ENCODE data around the gene ZAP70.

The ZAP70 gene

DNA sequence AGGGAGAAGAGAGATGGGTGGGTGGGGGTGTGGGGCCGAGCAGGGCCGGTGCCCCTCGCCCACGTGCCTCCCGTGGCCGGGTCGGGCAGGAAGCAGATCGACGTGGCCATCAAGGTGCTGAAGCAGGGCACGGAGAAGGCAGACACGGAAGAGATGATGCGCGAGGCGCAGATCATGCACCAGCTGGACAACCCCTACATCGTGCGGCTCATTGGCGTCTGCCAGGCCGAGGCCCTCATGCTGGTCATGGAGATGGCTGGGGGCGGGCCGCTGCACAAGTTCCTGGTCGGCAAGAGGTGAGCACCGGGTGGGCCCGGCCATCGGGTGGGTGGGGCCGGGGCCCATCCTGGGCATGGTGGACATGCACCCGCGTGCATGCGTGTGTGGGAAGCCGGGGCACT is 21.8 kb downstream of the ZAP70 start:
- DNase-seq = no peak

DNA sequence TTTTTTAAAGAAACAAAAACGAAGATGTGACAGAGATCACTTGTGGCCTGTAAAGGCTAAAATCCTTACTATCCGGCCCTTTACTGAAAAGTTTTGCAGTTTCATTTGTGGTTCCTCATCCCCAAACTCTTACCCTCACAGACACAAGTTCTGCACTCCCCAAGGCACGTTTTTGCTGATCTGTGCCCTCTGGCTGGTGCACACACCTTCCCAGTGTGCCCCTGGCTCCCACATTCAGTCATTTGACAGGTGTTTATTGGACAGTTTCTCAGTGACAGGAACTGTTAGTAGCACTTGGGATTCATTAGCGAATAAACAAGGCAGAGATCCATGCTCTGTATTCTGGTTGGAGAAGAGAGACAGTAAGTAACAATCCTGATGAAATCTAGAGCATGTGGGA is 22.8 kb downstream of the ZAP70 start:
- no peak for DNase-seq

DNA sequence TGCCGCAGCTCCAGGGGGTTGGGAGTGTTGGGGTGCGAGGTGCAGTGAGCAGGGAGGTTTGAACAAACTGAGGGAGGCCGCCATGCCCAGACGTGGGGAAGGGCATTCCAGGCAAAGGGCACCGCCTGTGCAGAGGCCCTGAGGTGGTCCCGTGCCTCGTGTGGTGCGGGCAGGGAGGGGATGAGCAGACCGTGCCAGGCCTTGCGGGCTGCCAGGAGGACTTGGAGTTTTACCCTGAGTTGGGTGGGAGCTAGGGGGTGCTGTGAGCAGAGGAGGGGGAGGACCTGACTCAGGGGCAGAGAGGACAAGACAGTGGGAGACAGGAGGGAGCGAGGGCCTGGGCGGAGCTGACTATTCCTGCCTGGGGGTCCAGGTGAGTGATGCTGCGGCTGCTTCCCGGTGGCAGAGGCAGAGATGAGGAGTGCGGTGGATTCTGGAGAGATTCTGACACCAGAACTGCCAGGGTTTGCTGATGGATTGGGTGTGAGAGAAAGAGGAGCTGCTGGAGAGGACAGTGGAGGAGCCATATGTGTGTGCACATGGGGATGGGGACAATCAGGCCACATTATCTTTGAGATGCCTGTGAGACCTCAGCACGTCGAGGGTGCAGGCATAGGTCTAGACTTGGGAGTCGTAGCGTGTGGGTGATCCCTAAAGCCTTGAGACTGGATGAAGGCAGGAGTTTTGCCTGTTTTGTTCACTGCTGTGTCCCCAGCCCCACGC is 23.4 kb downstream of the ZAP70 start:
- no peak for DNase-seq

DNA sequence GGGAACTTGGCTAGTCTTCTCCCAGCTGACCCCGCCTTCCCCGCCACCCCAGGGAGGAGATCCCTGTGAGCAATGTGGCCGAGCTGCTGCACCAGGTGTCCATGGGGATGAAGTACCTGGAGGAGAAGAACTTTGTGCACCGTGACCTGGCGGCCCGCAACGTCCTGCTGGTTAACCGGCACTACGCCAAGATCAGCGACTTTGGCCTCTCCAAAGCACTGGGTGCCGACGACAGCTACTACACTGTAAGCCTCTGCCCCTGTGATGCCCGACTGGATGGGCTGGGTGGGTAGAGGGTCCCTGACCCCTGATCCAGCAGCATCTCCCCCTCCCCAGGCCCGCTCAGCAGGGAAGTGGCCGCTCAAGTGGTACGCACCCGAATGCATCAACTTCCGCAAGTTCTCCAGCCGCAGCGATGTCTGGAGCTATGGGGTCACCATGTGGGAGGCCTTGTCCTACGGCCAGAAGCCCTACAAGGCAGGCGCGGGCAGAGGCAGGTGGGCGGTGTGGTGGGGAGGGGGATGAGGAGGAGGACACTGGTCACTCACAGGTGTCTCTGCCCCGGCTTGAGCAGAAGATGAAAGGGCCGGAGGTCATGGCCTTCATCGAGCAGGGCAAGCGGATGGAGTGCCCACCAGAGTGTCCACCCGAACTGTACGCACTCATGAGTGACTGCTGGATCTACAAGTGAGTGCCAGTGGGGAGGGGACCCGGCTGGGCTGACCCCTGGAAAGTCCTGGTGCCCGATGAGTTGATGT is 24.2 kb downstream of the ZAP70 start:
- DNase-seq = no peak

DNA sequence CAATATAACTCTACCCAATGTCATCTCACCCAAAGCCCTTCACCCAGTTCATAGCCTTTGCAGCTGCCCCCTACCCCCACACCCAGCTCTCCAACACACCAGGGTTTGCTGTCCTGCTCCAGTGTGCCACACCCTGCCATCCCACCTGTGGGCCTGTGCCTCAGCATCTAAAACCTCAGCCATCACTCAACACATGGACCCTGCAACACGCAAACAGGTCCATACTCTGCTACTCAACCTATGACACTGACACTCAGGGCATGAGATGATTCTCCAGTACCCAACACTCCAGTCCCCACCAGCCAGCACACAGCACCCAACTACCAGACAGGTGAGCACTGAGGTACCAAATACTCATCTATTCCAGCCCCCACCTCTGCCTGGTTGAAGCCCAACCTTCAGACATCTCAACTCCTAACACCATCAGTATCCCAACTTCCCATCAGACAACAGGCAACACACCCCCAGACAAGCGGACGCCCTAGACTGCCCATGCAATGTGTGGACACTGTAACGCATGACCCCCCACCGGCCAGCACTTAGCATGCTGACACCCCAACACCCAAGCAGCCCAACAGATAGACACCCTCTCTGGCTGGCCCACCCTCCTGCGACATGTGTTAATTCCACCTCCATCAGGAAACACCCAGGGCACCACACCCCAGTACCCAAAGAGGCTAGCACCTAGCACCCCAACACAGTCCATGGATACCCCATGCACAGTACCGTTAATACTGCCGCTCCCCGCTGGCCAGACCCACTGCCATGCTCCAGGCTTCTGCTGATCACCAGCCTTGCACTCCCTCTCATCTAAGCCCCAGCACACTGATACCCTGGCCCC is 25.0 kb downstream of the ZAP70 start:
- no peak for DNase-seq

DNA sequence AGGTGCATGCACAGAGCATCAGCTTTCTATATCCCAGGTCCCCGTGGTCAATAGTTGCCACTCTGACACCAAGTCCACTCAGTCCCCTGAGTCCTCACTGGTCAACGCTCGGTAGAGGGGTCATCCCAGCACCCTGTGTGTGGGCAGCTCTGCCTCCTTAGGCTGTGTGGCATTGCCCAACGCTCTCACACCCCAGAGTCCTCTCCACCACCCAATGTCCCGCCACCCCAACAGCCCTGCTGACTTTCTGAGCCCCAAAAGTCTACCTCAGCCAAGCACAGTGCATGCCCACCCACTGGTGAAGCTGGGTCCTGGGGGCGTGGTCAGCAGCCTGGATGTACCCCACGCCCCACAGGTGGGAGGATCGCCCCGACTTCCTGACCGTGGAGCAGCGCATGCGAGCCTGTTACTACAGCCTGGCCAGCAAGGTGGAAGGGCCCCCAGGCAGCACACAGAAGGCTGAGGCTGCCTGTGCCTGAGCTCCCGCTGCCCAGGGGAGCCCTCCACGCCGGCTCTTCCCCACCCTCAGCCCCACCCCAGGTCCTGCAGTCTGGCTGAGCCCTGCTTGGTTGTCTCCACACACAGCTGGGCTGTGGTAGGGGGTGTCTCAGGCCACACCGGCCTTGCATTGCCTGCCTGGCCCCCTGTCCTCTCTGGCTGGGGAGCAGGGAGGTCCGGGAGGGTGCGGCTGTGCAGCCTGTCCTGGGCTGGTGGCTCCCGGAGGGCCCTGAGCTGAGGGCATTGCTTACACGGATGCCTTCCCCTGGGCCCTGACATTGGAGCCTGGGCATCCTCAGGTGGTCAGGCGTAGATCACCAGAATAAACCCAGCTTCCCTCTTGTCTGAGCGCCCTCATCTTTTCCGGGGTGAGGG is 25.9 kb downstream of the ZAP70 start:
- no peak for DNase-seq

DNA sequence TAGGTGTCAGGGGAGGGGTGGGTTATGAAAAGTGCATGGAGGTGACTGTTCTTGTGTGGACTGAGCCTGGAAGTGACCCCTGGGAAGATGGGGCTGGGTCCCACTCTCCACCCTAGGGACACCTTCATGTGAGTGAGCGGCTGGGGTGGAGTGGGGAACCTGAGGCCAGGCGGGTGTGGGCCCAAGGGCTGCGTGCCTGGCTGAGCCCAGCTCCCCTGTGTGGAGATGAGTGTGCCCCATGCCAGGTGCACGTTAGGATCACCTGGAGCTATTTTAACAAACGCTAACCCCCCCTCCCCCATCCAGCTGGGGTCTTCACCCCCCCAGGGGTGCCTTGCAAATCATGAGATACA is 26.5 kb downstream of the ZAP70 start:
- DNase-seq = no peak

DNA sequence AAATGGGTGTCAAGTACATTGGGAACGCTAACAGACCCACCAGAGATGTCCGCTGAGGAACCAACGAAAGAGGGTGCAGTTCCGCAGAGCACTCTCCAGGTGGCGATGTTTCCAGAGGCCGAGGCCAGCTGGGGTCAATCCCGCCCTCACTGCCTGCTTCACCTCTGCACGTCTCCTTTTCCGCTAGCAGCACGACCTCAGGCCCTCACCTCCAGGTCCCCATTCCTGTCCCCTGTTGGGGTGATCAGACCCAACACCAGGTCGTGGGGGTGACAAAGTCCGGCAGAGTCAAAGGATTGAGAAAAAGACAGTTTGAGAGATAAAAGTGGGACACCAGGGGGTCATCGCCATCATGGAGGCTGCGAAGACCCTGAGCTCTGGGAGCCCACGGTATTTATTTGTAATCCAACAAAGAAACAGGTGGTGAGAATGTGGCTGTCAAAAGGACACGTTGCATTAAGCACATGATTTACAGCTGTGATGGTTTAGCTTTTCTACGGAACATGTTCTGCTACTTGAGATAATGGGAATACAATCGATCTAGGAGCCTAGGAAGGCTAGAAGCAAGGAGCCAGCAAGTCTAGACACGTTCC is 27.3 kb downstream of the ZAP70 start:
- DNase-seq = peak; percentile 53 to 75

DNA sequence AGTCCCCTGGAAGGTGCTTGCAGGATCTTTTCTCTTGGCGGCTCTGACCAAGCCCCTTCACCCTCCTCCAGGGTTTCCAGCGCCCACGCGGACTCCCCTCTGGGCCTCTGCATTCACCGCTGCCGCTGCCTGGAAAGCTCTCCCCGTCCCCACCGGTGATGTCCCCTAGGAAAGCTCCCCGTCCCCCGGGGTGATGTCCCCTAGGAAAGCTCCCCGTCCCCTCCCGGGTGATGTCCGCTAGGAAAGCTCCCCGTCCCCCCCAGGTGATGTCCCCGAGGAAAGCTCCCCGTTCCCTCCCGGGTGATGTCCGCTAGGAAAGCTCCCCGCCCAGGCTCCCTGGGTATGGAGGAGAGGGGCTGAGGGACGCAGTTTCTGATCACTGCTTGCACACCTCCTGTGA is 27.9 kb downstream of the ZAP70 start:
- no peak for DNase-seq

DNA sequence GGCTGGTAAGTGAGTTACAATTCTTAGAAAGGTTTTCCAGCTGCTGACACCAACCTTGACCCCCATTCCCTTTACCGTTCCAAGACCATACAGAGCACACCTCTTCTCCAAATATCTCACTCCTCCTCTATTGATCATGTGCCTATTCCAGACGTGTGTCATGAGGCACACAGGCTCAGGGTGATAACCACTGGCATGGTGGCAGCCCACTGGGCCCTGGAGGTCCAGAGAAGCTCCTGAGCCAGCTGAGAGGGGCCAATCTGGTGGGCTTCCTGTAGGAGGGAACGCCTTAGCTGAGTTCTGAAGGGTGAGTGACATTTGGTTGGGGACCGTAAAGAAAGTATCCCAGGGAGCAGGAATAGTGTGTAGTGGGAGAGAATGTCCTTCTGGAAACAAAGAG is 28.3 kb downstream of the ZAP70 start:
- DNase-seq = no peak

DNA sequence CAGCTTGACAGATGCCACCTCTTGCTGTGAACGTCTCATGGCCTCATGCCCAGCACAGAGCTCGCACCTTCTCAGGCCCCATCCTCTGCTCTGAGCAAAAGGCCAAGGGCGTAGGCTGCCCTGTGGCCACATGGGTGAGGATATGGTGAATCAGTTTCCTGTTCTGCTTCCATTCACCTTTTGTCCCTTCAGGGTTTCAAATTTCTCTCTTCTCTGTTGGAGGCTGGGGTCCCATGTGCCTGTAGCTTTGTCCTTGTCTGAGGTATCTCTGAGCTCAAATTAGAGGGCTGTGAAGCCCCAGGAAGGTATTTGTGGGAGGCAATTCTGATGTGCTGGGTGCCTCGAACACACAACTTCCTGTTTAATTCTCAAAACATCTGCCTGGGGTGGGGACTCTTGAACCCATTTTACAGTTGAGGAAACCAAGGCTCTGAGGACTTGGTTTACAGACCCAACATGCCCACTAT is 29.0 kb downstream of the ZAP70 start:
- no peak for DNase-seq

DNA sequence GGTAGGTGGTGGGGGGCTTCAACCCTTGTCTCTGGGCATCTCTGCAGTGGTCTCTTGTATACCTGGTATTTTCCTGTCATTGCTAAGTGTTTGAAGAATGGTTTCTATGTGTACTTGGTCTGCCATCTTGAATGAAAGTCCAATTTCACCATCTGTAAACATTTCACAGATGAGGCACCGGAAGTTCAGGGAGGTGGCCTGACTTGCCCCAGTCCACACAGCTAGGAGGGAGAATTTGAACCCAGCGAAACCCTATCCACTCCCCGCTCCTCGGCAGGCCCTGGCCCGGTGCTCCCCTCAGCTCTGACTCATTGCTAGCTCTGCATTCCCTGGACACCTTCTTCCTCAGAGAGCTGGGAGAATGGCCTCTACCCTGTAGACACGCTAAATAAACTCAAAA is 30.5 kb downstream of the ZAP70 start:
- DNase-seq = no peak

DNA sequence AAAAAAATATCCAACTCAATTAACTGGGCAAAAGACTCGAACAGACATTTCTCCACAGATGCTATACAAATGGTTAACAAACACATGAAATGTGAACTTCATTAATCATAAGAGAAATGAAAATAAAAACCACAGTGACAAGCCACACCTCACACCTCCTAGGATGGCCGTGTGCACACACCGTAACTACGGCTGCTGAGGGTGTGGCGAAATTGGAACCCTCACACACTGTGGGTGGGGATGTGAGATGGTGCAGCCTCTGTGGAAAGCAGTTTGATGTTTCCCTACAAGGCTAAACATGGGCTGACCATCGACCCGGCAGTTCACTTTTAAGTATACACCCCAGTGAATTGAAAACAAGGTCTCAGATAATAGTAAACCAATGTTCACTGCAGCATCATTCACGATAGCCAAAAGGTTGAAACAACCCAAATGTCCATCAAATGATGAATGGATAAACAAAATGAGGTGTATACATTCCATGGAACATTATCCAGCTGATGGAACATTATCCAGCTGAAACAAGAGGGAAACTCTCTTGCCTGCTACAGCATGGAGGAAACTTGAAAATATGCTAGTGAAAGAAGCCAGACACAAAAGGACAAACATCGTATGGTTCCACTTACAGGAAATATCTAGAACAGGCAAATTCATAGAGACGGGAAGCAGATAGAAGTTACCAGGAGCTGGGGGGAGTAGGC is 32.2 kb downstream of the ZAP70 start:
- no peak for DNase-seq

DNA sequence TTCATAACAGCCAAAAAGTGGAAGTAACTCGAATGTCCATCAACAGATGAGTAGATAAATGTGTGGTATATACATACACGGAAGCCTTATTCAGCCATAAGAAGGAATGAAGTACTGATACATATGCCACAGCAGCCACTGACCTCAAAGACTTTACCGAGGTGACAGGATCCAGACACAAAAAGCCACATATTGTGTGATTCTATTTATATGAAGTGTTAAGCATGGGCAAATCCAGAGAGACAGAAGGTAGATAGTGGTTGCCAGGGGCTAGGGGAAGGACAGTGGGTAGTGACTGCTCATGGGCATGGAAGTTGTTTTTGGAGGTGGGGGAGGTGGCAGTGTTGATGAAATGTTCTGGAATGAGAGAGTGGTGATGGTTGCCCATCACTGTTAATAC is 33.9 kb downstream of the ZAP70 start:
- no peak for DNase-seq

DNA sequence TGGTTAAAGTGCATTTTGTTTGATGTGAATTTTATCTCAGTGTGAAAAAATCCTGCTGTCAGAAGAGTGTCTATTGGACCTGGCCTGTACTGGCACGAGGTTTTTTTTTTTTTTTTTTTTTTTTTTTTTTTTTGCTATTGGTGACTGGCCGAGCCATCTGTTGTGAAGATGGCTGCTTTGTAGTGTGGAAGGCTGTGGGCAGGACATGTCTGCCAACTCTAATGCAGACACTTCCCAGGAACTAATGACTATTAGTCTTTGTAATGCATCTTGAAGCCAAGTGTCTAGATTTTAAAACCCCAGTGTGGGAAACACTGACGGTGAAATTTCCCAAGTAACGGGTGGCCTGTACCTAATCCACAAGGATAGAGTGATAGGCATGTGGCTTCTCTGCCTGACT is 34.3 kb downstream of the ZAP70 start:
- DNase-seq = no peak

DNA sequence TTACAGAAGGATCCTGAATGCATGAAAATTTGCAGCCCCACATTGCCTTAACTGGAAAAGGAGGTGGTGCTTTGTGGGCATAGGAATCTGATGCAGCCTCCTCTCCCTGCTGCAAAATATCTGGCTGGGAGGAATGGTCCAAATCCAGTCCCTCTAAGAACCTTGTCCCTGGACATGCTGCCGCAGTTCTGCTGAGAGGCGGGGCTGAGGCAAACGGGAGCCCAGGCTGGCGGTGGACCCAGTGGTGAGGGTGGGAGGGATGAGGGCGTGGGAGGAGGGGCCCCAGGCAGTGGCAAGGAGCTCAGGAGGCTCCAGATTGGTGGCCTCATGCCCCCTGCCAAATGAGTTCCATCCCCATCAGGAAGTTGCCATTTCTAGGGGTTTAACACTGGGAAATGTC is 36.2 kb downstream of the ZAP70 start:
- DNase-seq = no peak

DNA sequence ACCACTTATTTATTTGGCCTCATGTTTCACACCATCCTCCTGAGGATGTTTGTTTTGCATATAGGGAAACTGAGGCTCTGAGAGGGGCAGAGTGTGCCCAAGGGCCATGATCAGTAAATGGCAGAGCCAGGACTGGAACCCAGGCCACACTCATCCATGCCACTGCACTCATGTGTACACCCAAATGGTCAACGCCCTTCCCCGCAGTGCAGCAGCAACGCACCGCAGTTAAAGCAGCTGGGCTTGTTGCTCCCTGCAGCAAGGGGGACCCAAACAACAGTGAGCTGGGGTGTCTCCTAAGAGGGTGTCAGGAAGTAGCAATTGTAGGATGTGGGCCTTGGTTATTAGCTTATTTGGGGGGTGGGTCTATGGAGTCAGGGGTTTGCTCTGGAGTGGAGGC is 36.6 kb downstream of the ZAP70 start:
- no peak for DNase-seq

DNA sequence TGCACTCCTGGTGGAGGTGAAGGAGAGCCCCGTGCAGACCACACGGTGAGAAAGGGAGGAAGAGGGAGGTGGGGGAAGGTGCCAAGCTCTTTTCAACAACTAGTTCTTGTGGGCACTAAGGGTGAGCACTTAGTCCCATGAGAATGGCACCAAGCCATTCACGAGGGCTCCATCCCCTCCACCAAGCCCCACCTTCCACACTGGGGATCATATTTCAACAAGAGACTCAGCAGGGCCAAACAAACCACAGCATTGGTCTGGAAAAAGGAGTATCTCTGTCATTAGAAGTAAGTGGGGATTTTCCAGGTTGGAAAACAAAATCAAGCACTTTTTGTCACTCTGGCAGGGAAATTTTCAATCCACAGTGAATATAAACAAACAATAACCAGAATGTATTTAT is 38.4 kb downstream of the ZAP70 start:
- DNase-seq = peak in 1 of 2 experiments; percentile 29

DNA sequence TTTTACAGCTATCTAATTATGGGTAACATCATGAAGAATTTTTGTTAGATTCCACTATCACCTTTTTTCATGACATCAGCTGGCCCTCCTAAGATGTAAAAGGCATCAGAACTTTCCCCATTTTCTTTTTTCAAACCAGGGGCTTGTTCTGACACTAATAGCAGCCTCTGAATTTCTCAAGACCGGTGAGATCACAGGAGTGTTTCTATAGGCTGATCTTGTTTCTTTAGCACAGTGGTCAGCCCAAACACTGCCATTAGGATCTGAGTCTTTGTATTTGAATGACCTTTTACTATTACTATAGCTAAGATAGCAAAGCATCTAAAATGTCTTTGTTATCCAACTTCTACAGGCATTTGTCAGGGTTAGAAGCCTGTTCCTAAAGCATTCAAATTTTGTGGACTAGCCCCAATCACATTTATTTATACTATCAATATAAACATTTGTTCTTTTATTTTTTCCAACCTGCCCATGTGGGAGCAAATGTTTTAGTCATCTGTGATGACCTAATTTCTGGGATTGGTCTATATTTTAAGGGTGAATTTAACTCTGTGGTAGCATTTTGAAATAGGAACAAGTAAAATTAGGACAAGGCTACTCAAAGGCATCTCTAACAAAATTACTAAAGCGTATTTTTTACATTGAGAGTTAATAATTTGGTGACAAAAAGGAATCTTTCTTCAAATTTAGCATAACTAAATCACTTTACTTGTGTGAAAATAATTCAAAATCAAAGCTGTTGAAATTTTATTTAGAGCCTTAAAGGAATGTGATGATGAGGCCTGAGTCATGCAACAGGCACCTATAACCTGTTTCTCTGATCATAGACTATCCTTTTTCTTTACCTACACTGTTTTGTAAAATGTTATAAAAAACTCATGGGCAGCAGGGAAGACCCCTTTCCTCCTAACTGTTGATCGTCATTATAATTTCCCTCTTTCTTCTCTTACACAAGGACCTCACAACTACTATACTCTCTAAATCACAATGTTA is 39.3 kb downstream of the ZAP70 start:
- DNase-seq = no peak

DNA sequence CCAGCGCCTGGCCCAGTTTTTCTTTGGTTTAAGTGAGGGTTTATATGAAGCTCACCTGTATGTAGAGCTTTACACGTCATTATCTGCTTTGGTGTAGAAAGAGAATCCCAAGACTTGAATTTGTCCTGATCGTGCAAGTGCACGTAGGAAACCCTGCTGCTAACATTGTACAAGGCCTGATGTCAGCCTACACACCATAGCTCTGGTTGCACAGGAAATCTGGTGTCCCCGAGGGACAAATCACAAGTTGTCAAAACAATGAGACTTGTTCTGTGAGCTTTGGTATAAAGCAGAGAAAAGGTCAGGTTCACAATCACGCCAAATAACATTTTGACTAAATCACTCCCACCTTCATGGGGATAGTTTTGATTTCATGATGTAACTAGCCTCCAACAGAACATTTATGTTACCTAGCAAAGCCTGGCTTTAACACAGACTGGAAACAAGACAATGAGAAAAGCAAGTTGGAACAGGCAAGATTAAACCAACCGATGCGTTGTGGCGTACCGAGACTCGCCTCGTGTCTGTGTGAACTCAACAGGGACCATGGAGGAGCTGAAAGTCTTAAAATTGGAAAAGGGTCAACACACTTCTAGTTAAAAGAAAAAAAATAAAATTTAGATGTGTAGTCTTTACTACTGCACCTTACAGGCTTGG is 41.4 kb downstream of the ZAP70 start:
- DNase-seq = no peak
